Ishikawa (cell line): ENCODE measurements around the gene ANK3.

Source experiments
- CEBPB ChIP-seq: IDR thresholded peaks from 2 replicates; pipeline ENCODE4 v1.6.1; 2012
- CREB1 ChIP-seq: IDR thresholded peaks from 2 replicates; pipeline ENCODE4 v1.6.1; 2012; ENCODE audit warnings: low read depth
- EGR1 ChIP-seq: IDR thresholded peaks from 2 replicates; pipeline ENCODE4 v1.6.1; 2012
- EP300 ChIP-seq: IDR thresholded peaks from 2 replicates; pipeline ENCODE4 v1.6.1; 2012; ENCODE audit warnings: borderline replicate concordance
- FOXM1 ChIP-seq: IDR thresholded peaks from 2 replicates; pipeline ENCODE4 v1.6.1; 2012; ENCODE audit warnings: low read depth, borderline replicate concordance
- RAD21 ChIP-seq: IDR thresholded peaks from 2 replicates; pipeline ENCODE4 v1.6.1; 2012; ENCODE audit warnings: low read depth
- REST ChIP-seq: IDR thresholded peaks from 2 replicates; pipeline ENCODE4 v1.6.1; 2012; ENCODE audit warnings: low read depth, mild to moderate bottlenecking
- TAF1 ChIP-seq: IDR thresholded peaks from 2 replicates; pipeline ENCODE4 v1.6.1; 2012; ENCODE audit warnings: low read depth, mild to moderate bottlenecking
- TCF12 ChIP-seq: IDR thresholded peaks from 2 replicates; pipeline ENCODE4 v1.6.1; 2012; ENCODE audit warnings: low read depth

GRCh38 chr10:60390224-60390626, 550 bp upstream of the ANK3 start:
- TF ChIP-seq EP300: no peak
- no peak for TF ChIP-seq CREB1
- no peak for TF ChIP-seq CEBPB
- TF ChIP-seq TAF1: no peak
- TF ChIP-seq RAD21: no peak
- no peak for TF ChIP-seq REST
- TF ChIP-seq EGR1: no peak
- TF ChIP-seq FOXM1: no peak
- no peak for TF ChIP-seq TCF12
